GM12872 (cell line): Measurements from ENCODE around the gene ARHGAP8.

Experiments
- CTCF ChIP-seq: IDR thresholded peaks from 3 replicates; pipeline ENCODE4 v1.5.1; 2011; ENCODE audit warnings: low read depth, mild to moderate bottlenecking, low read length, moderate library complexity; ENCODE audit not compliant: insufficient read depth

ARHGAP8 gene

GRCh38 chr22:44755956-44756361, 3.6 kb downstream of the ARHGAP8 start:
- TF ChIP-seq CTCF, result no peak

GRCh38 chr22:44758344-44758973, 6.1 kb downstream of the ARHGAP8 start:
- TF ChIP-seq CTCF, result no peak

GRCh38 chr22:44759001-44759400, 6.6 kb downstream of the ARHGAP8 start:
- no peak for TF ChIP-seq CTCF

GRCh38 chr22:44759430-44760310, 7.3 kb downstream of the ARHGAP8 start:
- TF ChIP-seq CTCF, result no peak

GRCh38 chr22:44760476-44760875, 8.1 kb downstream of the ARHGAP8 start:
- TF ChIP-seq CTCF, result no peak

GRCh38 chr22:44761025-44761424, 8.7 kb downstream of the ARHGAP8 start:
- no peak for TF ChIP-seq CTCF

- TF ChIP-seq CTCF, result no peak
These were observed 12.0 kb downstream of the ARHGAP8 start for GRCh38 chr22:44764373-44764772.
